AG04449 (cell line): ENCODE results near the gene TMEM267.
"Not testable (repeated sequence)": the region's sequence is repeated elsewhere in the genome, so short reads cannot be mapped to it uniquely, and the experiment has no call there.

Experiments used
- CTCF ChIA-PET: fragments of 350-600 bp; formaldehyde crosslinking; extraction: SDS; loops from one replicate; lab custom pipeline; 2021; ENCODE audit warnings: antibody characterized with exemption; lab: Yijun Ruan, JAX
- POLR2A ChIA-PET: fragments of 400-600, 350-600 bp; formaldehyde crosslinking; extraction: SDS; loops from one replicate; lab custom pipeline; 2020; ENCODE audit warnings: antibody characterized with exemption, inconsistent platforms; lab: Yijun Ruan, JAX
- DNase-seq: peaks from one replicate; pipeline ENCODE4 v3.0.0-alpha.2; 2010; ENCODE audit warnings: low read depth, low spot score
- H3K4me3 ChIP-seq: 2 replicates; pipeline ENCODE4 v1.5.1; 2011; ENCODE audit warnings: low read depth, mild to moderate bottlenecking, control low read depth, low read length
- CTCF ChIP-seq: IDR thresholded peaks from one replicate; pipeline ENCODE4 v1.5.1; 2011; ENCODE audit warnings: mild to moderate bottlenecking, moderate library complexity, low read length, control low read depth, inconsistent platforms; ENCODE audit not compliant: insufficient read depth; ENCODE audit errors: missing control alignments

Gene TMEM267

DNA sequence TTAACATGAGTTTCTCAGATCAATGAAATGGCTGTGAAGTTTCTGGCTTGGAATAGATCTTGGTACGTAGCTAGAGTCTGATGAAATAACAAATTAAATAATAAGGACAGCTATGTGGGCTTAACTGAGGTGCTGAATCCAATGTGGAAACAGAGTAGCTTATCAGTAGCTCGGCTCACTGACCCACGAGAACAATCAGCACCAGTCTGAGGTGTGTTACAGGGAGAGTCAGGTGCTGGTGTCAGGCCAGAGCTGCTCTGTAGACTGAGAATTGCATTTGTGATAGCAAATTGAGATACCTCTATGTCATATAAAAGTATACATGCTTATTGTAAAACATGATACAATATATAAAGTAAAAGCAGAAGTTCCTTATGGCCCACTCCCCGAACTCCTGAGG is 50.3 kb downstream of the TMEM267 start:
- no peak for DNase-seq

GRCh38 chr5:43432486-43433375 is 50.9 kb downstream of the TMEM267 start:
- ChIA-PET POLR2A (no interaction called here), CTCF (interaction anchor here (1.5 kb wide), 1 partner anchor 51 kb away, joined by 3 read pairs; the partner anchor contains the start of gene TMEM267)
- DNase-seq, result peak; percentile 53
- H3K4me3 ChIP-seq, result no peak overlapping the region
- no peak for TF ChIP-seq CTCF

More for the DNA sequence above, 50.3 kb downstream of the TMEM267 start:
- CTCF ChIA-PET, result interaction anchor here (1.5 kb wide), 1 partner anchor 51 kb away, joined by 3 read pairs; the partner anchor contains the start of gene TMEM267
- no peak for TF ChIP-seq CTCF
- POLR2A ChIA-PET, result no interaction called here
- H3K4me3 ChIP-seq, result no peak overlapping the region

GRCh38 chr5:43429706-43430105 is 54.0 kb downstream of the TMEM267 start:
- CTCF ChIA-PET, result no interaction called here
- TF ChIP-seq CTCF, result no peak
- H3K4me3 ChIP-seq, result no peak overlapping the region
- POLR2A ChIA-PET, result no interaction called here
- no peak for DNase-seq

- POLR2A ChIA-PET, result no interaction called here
- CTCF ChIA-PET, result no interaction called here
- no peak overlapping the region for H3K4me3 ChIP-seq
- no peak for DNase-seq
- no peak for TF ChIP-seq CTCF
Measured at GRCh38 chr5:43429016-43429415, 54.6 kb downstream of the TMEM267 start.

DNA sequence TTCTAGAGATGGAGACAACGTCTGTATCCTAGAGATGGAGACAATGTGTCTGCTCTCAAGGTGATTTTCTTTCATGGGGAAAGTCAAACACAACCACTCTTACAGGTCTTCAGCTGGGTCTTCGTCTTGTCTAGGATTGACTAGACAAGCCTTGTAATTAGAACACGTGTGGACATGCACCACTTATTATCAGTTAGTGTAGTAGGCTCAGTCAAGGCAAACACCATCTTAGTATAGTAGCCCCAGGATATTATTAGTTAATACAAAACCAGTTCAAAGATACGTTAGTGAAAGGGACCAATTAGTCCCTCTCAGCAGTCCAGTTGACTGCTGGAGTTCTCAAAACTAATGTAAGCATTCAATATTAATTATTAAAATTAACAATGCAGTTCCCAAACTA is 56.4 kb downstream of the TMEM267 start:
- TF ChIP-seq CTCF, result no peak
- ChIA-PET POLR2A (no interaction called here), CTCF (interaction anchor here (1.1 kb wide), 1 partner anchor 114 kb away, joined by 3 read pairs; the partner anchor contains the start of gene HMGCS1)
- no peak overlapping the region for H3K4me3 ChIP-seq
- no peak for DNase-seq

- POLR2A ChIA-PET, result interaction anchor here (0.5 kb wide), 1 partner anchor 89 kb away, joined by 4 read pairs; the partner anchor contains the start of gene C5orf34
- CTCF ChIA-PET, result interaction anchor here (1.0 to 1.3 kb wide), 3 partner anchors 13 to 201 kb away, joined by 3 read pairs; partner anchors contain the start of gene CCL28
- no peak overlapping the region for H3K4me3 ChIP-seq
- DNase-seq, result peak; percentile 49
- TF ChIP-seq CTCF, result no peak
Measured at GRCh38 chr5:43425983-43426382, 57.7 kb downstream of the TMEM267 start.

DNA sequence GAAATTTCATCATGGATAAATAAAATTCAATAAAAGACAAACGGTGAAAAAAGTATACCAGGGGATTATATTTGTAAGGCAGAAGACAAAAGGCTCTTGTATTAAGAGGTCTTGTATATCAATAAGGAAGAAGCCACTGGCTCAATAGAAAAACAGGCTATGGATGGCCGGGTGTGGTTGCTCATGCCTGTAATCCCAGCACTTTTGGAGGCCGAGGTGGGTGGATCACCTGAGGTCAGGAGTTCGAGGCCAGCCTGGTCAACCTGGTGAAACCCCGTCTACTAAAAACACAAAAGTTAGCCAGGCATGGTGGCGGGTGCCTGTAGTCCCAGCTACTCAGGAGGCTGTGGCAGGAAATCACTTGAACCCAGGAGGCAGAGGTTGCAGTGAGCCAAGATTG is 60.6 kb downstream of the TMEM267 start:
- POLR2A ChIA-PET, CTCF ChIA-PET, H3K4me3 ChIP-seq, DNase-seq: not testable (repeated sequence)
